HT-29 (cell line): Measurements from ENCODE around the gene WASF2. TPM values are rescaled to one million over a fixed set of nuclear protein-coding genes. Genes with fewer than 3 reads are reported as not detected.
"Not testable (repeated sequence)": the region's sequence is repeated elsewhere in the genome, so short reads cannot be mapped to it uniquely, and the experiment has no call there.

Source experiments
- DNase-seq: peaks from one replicate; pipeline ENCODE4 v3.0.0-alpha.2; 2015; ENCODE audit warnings: low spot score
- total RNA-seq: library from RNA; depleted of rRNA; stranded (reverse); fragments of >200 nt; shearing (Covaris generic); gene quantifications from 2 replicates; pipeline ENCODE4 v1.2.3, GENCODE V29; 2014

The WASF2 gene
- total RNA-seq, 1 experiment from 2014 or later: 23.9 TPM

- DNase-seq: no peak
Observed at GRCh38 chr1:27418326-27419185, 71.4 kb downstream of the WASF2 start.

- DNase-seq: no peak
Observed at GRCh38 chr1:27417713-27418112, 72.3 kb downstream of the WASF2 start.

- DNase-seq: peak; percentile 87
Observed at GRCh38 chr1:27416387-27417111, 73.4 kb downstream of the WASF2 start.

- DNase-seq: no peak
Observed at GRCh38 chr1:27414091-27414490, 75.9 kb downstream of the WASF2 start.

GRCh38 chr1:27413004-27413403 lies 77.0 kb downstream of the WASF2 start:
- DNase-seq: no peak

- DNase-seq: no peak
Observed at GRCh38 chr1:27412502-27412901, 77.5 kb downstream of the WASF2 start.

GRCh38 chr1:27410709-27411108 lies 79.3 kb downstream of the WASF2 start:
- DNase-seq: no peak

GRCh38 chr1:27409669-27410068 lies 80.3 kb downstream of the WASF2 start:
- no peak for DNase-seq

GRCh38 chr1:27408151-27408550 lies 81.8 kb downstream of the WASF2 start:
- DNase-seq: no peak

- DNase-seq: not testable (repeated sequence)
Observed at GRCh38 chr1:27406791-27407190, 83.2 kb downstream of the WASF2 start.

GRCh38 chr1:27406362-27406680 lies 83.6 kb downstream of the WASF2 start:
- DNase-seq: no peak

GRCh38 chr1:27405598-27406361 lies 84.2 kb downstream of the WASF2 start:
- DNase-seq: not testable (repeated sequence)

GRCh38 chr1:27405074-27405473 lies 84.9 kb downstream of the WASF2 start:
- no peak for DNase-seq

GRCh38 chr1:27403931-27404330 lies 86.0 kb downstream of the WASF2 start:
- no peak for DNase-seq

GRCh38 chr1:27403065-27403726 lies 86.8 kb downstream of the WASF2 start:
- DNase-seq: no peak

GRCh38 chr1:27402349-27402754 lies 87.6 kb downstream of the WASF2 start:
- peak; percentile 59 for DNase-seq

GRCh38 chr1:27400963-27401341 lies 89.0 kb downstream of the WASF2 start:
- DNase-seq: no peak

GRCh38 chr1:27400082-27400962 lies 89.6 kb downstream of the WASF2 start:
- no peak for DNase-seq

- no peak for DNase-seq
Observed at GRCh38 chr1:27399251-27400025, 90.5 kb downstream of the WASF2 start.
